ENCODE results near the gene NPSR1.
"Not testable (repeated sequence)": the region's sequence is repeated elsewhere in the genome, so short reads cannot be mapped to it uniquely, and the experiment has no call there.

Gene NPSR1

GRCh38 chr7:34874329-34874728 lies 216.3 kb downstream of the NPSR1 start:
- not testable (repeated sequence) for DNase-seq (ENCODE audit: low spot score)

- no peak for DNase-seq (ENCODE audit: low spot score)
These were observed 217.5 kb downstream of the NPSR1 start for GRCh38 chr7:34875481-34875880.

- DNase-seq (ENCODE audit: low spot score), result not testable (repeated sequence)
These were observed 221.1 kb downstream of the NPSR1 start for GRCh38 chr7:34878944-34879735.

- no peak for DNase-seq (ENCODE audit: low spot score)
These were observed 221.9 kb downstream of the NPSR1 start for GRCh38 chr7:34879871-34880270.

GRCh38 chr7:34883855-34884254 lies 225.8 kb downstream of the NPSR1 start:
- not testable (repeated sequence) for DNase-seq (ENCODE audit: low spot score)

- DNase-seq (ENCODE audit: low spot score), result no peak
These were observed 228.8 kb downstream of the NPSR1 start for GRCh38 chr7:34886856-34887255.

GRCh38 chr7:34889951-34890350 lies 231.9 kb downstream of the NPSR1 start:
- DNase-seq (ENCODE audit: low spot score), result no peak

- DNase-seq (ENCODE audit: low spot score), result no peak
These were observed 237.2 kb downstream of the NPSR1 start for GRCh38 chr7:34895202-34895601.

Data from HuH-7 (cell line).